Measurements from ENCODE around the gene TMA7B.
"Not testable (repeated sequence)": the region's sequence is repeated elsewhere in the genome, so short reads cannot be mapped to it uniquely, and the experiment has no call there.

TMA7B gene

DNA sequence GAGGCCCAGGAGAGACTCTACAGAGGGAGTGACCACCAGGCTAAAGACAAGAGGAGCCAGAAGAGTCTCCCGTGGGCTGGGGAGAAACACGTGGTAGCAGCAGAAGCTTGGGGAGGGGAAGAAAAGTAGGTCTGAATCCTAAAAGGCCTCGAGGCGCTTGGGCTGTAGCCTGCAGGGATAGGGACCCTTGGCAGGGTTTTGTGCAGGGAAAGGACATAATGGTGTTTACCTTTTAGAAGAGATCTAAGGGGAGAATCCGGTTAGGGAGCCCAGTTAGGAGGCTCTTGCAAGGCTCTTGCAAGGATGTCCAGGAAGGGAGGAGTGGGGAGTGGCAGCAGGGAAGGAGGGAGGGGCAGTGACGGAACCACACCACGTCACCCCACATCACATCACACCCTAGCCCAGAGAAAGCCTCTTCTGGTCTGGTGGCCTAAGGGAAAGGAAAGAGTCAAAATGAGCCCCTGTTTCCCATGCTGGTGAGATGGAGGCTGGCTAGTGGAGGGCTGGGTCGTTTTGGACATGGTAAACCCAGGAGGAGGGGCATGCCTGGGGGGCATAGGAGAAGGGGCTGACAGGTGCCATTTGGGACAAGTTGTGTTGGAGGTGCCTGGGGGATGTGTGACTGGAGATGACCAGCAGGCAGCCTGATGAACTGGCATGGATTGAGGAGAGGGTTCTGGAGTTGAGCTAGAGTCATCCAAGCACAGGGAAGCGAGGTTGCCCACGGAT lies 28.4 kb downstream of the TMA7B start:
- TF ChIP-seq, protein P1, sequence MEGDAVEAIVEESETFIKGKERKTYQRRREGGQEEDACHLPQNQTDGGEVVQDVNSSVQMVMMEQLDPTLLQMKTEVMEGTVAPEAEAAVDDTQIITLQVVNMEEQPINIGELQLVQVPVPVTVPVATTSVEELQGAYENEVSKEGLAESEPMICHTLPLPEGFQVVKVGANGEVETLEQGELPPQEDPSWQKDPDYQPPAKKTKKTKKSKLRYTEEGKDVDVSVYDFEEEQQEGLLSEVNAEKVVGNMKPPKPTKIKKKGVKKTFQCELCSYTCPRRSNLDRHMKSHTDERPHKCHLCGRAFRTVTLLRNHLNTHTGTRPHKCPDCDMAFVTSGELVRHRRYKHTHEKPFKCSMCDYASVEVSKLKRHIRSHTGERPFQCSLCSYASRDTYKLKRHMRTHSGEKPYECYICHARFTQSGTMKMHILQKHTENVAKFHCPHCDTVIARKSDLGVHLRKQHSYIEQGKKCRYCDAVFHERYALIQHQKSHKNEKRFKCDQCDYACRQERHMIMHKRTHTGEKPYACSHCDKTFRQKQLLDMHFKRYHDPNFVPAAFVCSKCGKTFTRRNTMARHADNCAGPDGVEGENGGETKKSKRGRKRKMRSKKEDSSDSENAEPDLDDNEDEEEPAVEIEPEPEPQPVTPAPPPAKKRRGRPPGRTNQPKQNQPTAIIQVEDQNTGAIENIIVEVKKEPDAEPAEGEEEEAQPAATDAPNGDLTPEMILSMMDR (IDR thresholded peaks at IDR 0.05; ENCODE audit: low read depth, low read length) = no peak
- DNase-seq (ENCODE audit: low read depth in 2 of 2) = no peak
- H3K4me3 ChIP-seq (replicated peaks in 1 of 2; ENCODE audit: low read depth in 2 of 2, low read length in 2 of 2) = no peak overlapping the region

DNA sequence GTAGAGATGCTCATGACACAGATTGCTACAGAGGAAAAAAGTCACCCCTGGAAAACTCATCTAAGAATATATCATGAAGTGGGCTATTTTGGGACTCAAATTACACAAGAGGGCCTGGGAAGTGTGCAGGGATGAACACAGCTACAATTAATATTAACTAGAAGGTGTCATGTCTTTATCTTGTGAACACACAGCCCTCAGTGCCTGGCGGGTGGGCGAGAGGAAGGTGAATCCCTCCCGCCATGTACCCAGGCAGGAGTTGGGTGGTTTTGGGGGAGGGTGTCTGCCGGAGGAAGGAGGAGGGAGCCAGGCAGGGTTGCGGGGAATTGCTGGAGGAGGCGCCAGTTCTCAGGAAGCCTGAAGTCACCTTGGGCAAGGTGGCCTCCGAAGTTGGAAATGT lies 29.4 kb downstream of the TMA7B start:
- H3K4me3 ChIP-seq (replicated peaks in 1 of 2; ENCODE audit: low read depth in 2 of 2, low read length in 2 of 2) = no peak overlapping the region
- TF ChIP-seq, protein P1 (IDR thresholded peaks at IDR 0.05; ENCODE audit: low read depth, low read length) = no peak

DNA sequence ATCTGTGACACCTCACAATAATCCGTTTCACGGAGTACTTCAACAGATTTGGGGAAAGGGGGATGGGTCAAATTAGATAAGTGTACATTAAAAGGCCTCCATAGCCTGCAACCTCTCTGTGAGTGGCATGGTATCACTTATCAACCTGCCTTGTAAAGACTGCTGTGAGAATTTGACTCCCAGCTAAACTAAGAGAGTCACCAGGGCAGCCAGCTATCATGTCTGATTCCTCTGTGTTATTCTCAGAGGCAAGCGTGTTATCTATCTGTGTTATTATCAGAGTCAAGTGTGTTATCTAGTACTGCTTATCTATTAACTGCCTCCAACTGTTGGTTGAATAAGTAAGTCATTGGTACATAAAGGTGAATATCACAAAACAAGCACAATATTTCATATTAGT lies 30.5 kb downstream of the TMA7B start:
- no peak overlapping the region for H3K4me3 ChIP-seq (replicated peaks in 1 of 2; ENCODE audit: low read depth in 2 of 2, low read length in 2 of 2)
- TF ChIP-seq, protein P1 (IDR thresholded peaks at IDR 0.05; ENCODE audit: low read depth, low read length) = no peak
- no peak for DNase-seq (ENCODE audit: low read depth in 2 of 2)

More for the DNA sequence above, 29.4 kb downstream of the TMA7B start:
- DNase-seq (ENCODE audit: low read depth in 2 of 2) = no peak

DNA sequence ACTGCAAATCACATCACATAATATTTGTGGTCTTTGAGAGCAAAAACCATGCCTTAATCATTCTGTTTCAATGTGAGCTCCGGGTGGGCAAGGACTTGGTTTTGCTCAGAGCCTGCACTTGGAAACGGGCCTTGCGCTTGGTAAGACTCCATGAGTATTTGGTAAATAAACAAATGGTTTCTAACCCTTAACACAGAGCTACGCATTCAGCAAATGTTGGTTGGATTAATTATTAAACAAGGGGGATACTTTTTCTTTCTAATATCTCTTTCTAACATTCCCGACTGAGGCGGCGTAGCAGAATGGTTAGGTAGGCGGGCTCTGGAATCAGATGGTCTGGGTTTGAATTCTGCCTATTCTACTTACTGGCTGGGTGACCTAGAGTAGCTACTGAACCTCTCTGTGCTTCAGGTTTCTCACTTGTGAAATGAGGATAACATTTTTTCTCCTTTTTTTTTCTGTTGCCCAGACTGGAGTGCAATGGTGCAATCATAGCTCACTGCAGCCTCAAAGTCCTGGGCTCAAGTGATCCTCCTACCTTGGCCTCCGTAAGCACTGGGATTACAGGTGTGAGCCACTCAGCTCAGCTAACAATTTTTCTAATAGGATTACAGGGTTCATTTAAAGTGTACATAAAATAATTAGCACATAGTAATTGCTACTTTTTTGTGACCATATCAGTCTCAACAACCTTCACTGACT lies 31.1 kb downstream of the TMA7B start:
- no peak overlapping the region for H3K4me3 ChIP-seq (replicated peaks in 1 of 2; ENCODE audit: low read depth in 2 of 2, low read length in 2 of 2)
- TF ChIP-seq, protein P1 (IDR thresholded peaks at IDR 0.05; ENCODE audit: low read depth, low read length) = no peak
- DNase-seq (ENCODE audit: low read depth in 2 of 2) = no peak

DNA sequence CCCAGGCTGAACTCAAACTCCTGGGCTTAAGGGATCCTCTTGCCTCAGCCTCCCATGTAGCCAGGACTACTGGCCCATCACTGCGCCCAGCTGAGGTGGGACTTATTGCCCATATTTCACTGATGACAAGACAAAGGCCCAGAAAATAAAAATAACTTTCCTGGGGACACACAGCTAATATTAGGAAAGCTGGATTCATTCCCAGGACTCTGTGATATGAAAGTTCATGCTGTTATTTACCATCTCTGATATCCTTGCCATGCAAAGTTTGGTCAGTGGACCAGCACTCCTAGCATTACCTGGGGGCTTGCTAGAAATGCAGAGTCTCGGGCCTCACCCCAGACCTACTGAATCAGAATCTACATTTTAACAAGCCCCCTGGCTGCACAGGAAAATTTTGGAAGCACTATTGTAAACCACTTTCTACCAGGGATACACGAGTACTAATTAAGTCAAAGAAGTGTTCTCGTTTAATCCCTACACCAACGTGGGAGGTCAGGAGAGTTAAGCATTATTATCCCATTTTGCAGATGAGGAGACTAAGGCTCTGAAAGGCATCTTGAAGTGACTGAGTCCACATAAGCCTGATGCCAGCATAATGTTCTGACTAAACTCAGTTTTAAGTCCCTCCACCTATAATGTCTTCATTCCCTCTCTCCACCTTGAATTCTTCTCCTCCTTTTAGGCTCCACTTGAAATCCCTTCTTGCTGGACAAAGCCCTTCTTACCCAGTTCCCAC lies 32.1 kb downstream of the TMA7B start:
- H3K4me3 ChIP-seq (replicated peaks in 1 of 2; ENCODE audit: low read depth in 2 of 2, low read length in 2 of 2) = no peak overlapping the region
- TF ChIP-seq, protein P1 (IDR thresholded peaks at IDR 0.05; ENCODE audit: low read depth, low read length) = no peak
- no peak for DNase-seq (ENCODE audit: low read depth in 2 of 2)

DNA sequence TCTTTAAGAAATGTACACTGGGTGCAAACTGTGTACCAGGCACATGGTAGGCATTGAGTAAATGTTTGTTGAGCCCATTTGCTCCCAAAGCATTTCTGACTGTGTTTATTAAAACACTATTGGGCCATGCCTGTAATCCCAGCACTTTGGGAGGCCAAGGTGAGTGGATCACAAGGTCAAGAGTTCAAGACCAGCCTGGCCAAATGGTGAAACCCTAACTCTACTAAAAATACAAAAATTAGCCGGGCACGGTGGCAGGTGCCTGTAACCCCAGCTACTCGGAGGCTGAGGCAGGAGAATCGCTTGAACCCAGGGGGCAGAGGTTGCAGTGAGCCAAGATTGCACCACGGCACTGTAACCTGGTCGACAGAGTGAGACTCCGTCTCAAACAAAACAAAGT lies 32.7 kb downstream of the TMA7B start:
- DNase-seq (ENCODE audit: low read depth in 2 of 2); H3K4me3 ChIP-seq (replicated peaks in 1 of 2; ENCODE audit: low read depth in 2 of 2, low read length in 2 of 2): not testable (repeated sequence)

DNA sequence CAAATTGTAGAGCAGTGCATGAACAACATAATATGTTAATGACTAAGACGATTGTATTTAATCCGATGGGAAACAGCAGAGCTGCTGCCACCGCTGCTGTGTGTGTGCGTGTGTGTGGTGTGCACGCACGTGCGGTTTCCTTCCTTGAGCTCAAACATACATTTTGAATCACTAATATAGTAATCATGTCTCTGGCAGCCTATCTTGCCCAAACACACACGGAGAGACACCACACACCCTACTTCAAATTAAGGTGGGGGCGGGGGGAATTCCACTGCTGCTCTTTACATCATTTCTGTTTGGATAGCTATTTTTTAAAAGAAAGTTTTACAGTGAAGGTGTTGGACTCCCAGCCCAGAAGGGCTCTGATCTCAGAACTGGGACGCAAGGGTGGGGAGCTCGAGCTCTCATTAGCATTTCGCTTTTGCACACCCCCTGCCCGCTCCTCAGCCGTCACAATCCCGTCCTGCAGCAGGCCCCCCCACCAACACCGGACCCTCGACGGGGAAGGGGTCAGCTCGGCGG lies 33.9 kb downstream of the TMA7B start:
- TF ChIP-seq, protein P1 (IDR thresholded peaks at IDR 0.05; ENCODE audit: low read depth, low read length) = no peak
- DNase-seq (ENCODE audit: low read depth in 2 of 2) = no peak
- H3K4me3 ChIP-seq (replicated peaks in 1 of 2; ENCODE audit: low read depth in 2 of 2, low read length in 2 of 2) = no peak overlapping the region

Measured in cardiac fibroblast (primary cell).